SU-DHL-6 (cell line): Measurements from ENCODE around the gene KLF8.

ENCODE experiments used
- H2AFZ ChIP-seq: fragments of 200-600 bp; sonication (generic); 2 replicates; pipeline ENCODE4 v1.6.1; 2014; ENCODE audit warnings: low read depth, mild to moderate bottlenecking, moderate library complexity, mixed read lengths, antibody characterized with exemption, low read length; ENCODE audit not compliant: severe bottlenecking
- H3F3A ChIP-seq: fragments of 200-600 bp; shearing (Covaris generic); 2 replicates; pipeline ENCODE4 v1.6.0; 2016; ENCODE audit warnings: antibody characterized with exemption, mild to moderate bottlenecking; ENCODE audit not compliant: insufficient read depth
- H3K27ac ChIP-seq: fragments of 200-600 bp; sonication (generic); 2 replicates; pipeline ENCODE4 v1.5.1; 2016; ENCODE audit warnings: low read depth, mild to moderate bottlenecking, low read length, moderate library complexity, mixed read lengths
- H3K27me3 ChIP-seq: fragments of 200-600 bp; sonication (generic), shearing (Covaris generic); 2 replicates; pipeline ENCODE4 v1.6.0; 2014; ENCODE audit warnings: mild to moderate bottlenecking, low read length
- H3K36me3 ChIP-seq: fragments of 200-600 bp; sonication (generic); 2 replicates; pipeline ENCODE4 v1.6.1; 2014; ENCODE audit warnings: mild to moderate bottlenecking, low read length, mixed read lengths
- H3K4me2 ChIP-seq: fragments of 300-600, 200-600 bp; shearing (Covaris generic), sonication (generic); 2 replicates; pipeline ENCODE4 v1.6.0; 2014; ENCODE audit warnings: low read length, low read depth, mild to moderate bottlenecking; ENCODE audit not compliant: poor library complexity, severe bottlenecking
- H3K4me3 ChIP-seq: fragments of 200-600 bp; sonication (generic); 2 replicates; pipeline ENCODE4 v1.5.1; 2014; ENCODE audit warnings: antibody characterized with exemption, low read length, mild to moderate bottlenecking, mixed read lengths; ENCODE audit not compliant: insufficient read depth, poor library complexity, severe bottlenecking
- H3K79me2 ChIP-seq: fragments of 200-600 bp; sonication (generic); 2 replicates; pipeline ENCODE4 v1.6.1; 2014; ENCODE audit warnings: mild to moderate bottlenecking, low read length, moderate library complexity; ENCODE audit not compliant: insufficient read depth
- H3K9ac ChIP-seq: fragments of 200-600 bp; sonication (generic); 2 replicates; pipeline ENCODE4 v1.7.0; 2014; ENCODE audit warnings: mild to moderate bottlenecking, low read length
- H3K9me2 ChIP-seq: fragments of 200-600 bp; sonication (generic); replicated peaks from 2 replicates; pipeline ENCODE4 v1.6.1; 2014; ENCODE audit warnings: low read length; ENCODE audit not compliant: insufficient read depth
- H3K9me3 ChIP-seq: fragments of 200-600 bp; sonication (generic); 2 replicates; pipeline ENCODE4 v1.6.1; 2014; ENCODE audit warnings: low read length, mixed read lengths; ENCODE audit not compliant: insufficient read depth
- H4K20me1 ChIP-seq: fragments of 200-600 bp; sonication (generic); 2 replicates; pipeline ENCODE4 v1.6.1; 2014; ENCODE audit warnings: low read depth, mild to moderate bottlenecking, antibody characterized with exemption, low read length, moderate library complexity, mixed read lengths
- CTCF ChIP-seq: fragments of 200-600 bp; sonication (generic); IDR thresholded peaks from one replicate; pipeline ENCODE4 v1.5.1; 2017; ENCODE audit warnings: antibody characterized with exemption, mild to moderate bottlenecking, low read length, moderate library complexity; ENCODE audit not compliant: insufficient read depth, poor library complexity, severe bottlenecking
- EZH2phosphoT487 ChIP-seq: fragments of 200-600 bp; sonication (generic), shearing (Covaris generic); conservative IDR thresholded peaks from 2 replicates; pipeline ENCODE4 v1.6.1; 2018; ENCODE audit warnings: mild to moderate bottlenecking, antibody characterized with exemption, low read length, moderate library complexity, mixed read lengths

KLF8 gene

DNA sequence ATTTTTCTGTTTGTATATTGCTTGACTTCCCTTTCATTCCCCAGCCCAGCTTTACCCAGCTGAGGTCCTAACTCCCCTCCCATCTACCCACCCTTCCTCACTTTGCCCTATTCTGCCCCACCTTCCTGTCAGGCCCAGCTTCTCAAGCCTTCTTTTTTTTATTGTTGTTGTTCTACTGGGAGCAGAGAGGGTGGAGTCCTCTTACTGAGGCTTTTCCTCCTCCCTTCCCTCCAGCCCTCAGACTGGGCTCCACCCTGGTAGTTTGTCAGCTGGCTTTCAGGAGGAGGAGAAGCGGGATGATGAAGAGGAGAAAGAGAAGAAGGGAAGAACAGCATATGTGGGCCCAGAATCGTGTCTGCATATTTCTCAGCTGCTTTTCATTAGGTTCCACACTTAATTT, 3.2 kb upstream of the KLF8 start:
- Histone ChIP-seq H3K9me2 (no peaks in the 10 kb centered on the region), H3K9me3 (no peaks in the 10 kb centered on the region), H3K9ac (no peak overlapping the region), H3K36me3 (no peaks in the 10 kb centered on the region), H3K27ac (no peak overlapping the region), H4K20me1 (no peaks in the 10 kb centered on the region), H3K79me2 (no peaks in the 10 kb centered on the region), H2AFZ (no peak overlapping the region), H3K27me3 (no peaks in the 10 kb centered on the region), H3F3A (no peaks in the 10 kb centered on the region), H3K4me2 (no peak overlapping the region), H3K4me3 (no peak overlapping the region)
- TF ChIP-seq EZH2phosphoT487 (no peak), CTCF (no peak)

DNA sequence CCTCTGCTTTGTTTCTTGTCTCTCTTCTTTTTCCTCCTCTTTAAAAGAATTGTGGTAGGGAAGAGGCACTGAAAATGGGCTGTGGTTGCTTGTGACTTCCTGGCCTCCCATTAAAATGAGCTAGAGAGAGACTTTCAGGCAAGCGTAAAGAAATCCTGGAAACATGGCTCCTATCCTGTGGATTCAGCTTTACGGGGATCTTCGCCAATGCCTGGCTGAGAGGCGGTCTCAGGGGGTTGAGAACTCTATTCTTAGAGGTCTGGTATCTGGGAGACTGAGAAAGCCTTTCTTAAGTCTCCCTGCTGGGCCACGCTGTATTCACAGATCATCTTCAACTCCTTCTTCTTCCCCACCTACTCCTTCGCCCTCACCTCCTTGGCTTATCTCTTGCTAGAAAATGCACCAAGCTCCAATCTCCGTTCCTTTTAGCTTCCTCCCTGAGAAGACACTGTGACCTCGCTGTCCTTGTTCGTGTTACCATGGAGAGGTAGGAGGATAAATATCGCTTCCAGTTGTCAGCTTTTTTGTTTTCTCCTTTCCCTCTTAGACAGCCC, 542 bp upstream of the KLF8 start:
- no peaks in the 10 kb centered on the region for H3K9me2 ChIP-seq
- H3K9ac ChIP-seq, result no peak overlapping the region
- no peaks in the 10 kb centered on the region for H3K36me3 ChIP-seq
- H4K20me1 ChIP-seq, result no peaks in the 10 kb centered on the region
- H3K9me3 ChIP-seq, result no peaks in the 10 kb centered on the region
- no peaks in the 10 kb centered on the region for H3F3A ChIP-seq
- no peak overlapping the region for H3K4me2 ChIP-seq
- no peak overlapping the region for H3K27ac ChIP-seq
- H3K79me2 ChIP-seq, result no peaks in the 10 kb centered on the region
- no peak for TF ChIP-seq CTCF
- H2AFZ ChIP-seq, result no peak overlapping the region
- H3K27me3 ChIP-seq, result no peaks in the 10 kb centered on the region
- no peak overlapping the region for H3K4me3 ChIP-seq

GRCh38 chrX:56233100-56233499, 944 bp downstream of the KLF8 start:
- Histone ChIP-seq H3K4me3 (no peak overlapping the region), H3K9me3 (no peaks in the 10 kb centered on the region), H3K4me2 (no peak overlapping the region), H3K27ac (no peak overlapping the region), H4K20me1 (no peaks in the 10 kb centered on the region), H3K9me2 (no peaks in the 10 kb centered on the region), H3K9ac (no peak overlapping the region), H3K79me2 (no peaks in the 10 kb centered on the region), H3K36me3 (no peaks in the 10 kb centered on the region), H3K27me3 (no peaks in the 10 kb centered on the region), H2AFZ (no peak overlapping the region), H3F3A (no peaks in the 10 kb centered on the region)
- TF ChIP-seq CTCF, result no peak

DNA sequence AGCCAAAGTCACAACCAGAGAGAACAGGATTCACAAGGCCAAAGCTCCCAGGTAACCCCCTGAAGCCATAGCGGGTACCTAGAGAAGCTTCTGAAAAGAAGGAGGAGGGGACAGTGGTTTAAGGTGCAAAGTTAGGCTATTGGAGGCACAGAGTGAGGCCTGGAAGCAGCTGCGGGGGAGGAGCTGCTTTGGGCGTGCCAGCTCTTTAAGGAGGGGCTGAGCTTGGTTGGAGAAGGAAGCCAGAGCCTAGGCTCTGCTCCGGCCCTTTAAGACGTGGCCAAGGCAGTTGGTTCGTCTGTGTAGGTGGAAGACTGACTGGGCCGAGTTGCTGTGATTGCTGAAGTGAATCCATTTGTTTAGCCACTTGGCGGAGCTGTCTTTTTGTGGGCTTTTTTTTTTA, 1.5 kb downstream of the KLF8 start:
- Histone ChIP-seq H3K9me2 (no peaks in the 10 kb centered on the region), H3K27ac (no peak overlapping the region), H3K79me2 (no peaks in the 10 kb centered on the region), H3K9ac (no peak overlapping the region), H3K9me3 (no peaks in the 10 kb centered on the region), H3K4me2 (no peak overlapping the region), H4K20me1 (no peaks in the 10 kb centered on the region), H3K36me3 (no peaks in the 10 kb centered on the region), H2AFZ (no peak overlapping the region), H3F3A (no peaks in the 10 kb centered on the region), H3K27me3 (no peaks in the 10 kb centered on the region), H3K4me3 (no peak overlapping the region)
- no peak for TF ChIP-seq EZH2phosphoT487
- no peak for TF ChIP-seq CTCF
